Sigmoid colon (tissue), 4 donors: Measurements from ENCODE around the gene PRSS8.

Experiments used
- POLR2AphosphoS5 ChIP-seq, 4 donors: sonication (generic); formaldehyde crosslinking; IDR thresholded peaks; one replicate each; pipeline ENCODE4 v1.6.1; 2017; ENCODE audit warnings: antibody characterized with exemption in 4 of 4
- TF ChIP-seq, protein P1 (sequence below), 4 experiments: fragments of 450-650 bp in 3 of 4; fragments of 200-600 bp in 1 of 4; IDR thresholded peaks; one replicate each; pipeline ENCODE4 v1.5.1; 2016 to 2019; ENCODE audit warnings: antibody characterized with exemption in 4 of 4, mild to moderate bottlenecking in 3 of 4, moderate library complexity in 2 of 4

- TF ChIP-seq, protein P1, sequence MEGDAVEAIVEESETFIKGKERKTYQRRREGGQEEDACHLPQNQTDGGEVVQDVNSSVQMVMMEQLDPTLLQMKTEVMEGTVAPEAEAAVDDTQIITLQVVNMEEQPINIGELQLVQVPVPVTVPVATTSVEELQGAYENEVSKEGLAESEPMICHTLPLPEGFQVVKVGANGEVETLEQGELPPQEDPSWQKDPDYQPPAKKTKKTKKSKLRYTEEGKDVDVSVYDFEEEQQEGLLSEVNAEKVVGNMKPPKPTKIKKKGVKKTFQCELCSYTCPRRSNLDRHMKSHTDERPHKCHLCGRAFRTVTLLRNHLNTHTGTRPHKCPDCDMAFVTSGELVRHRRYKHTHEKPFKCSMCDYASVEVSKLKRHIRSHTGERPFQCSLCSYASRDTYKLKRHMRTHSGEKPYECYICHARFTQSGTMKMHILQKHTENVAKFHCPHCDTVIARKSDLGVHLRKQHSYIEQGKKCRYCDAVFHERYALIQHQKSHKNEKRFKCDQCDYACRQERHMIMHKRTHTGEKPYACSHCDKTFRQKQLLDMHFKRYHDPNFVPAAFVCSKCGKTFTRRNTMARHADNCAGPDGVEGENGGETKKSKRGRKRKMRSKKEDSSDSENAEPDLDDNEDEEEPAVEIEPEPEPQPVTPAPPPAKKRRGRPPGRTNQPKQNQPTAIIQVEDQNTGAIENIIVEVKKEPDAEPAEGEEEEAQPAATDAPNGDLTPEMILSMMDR (IDR thresholded peaks at IDR 0.05), result no peak
- TF ChIP-seq POLR2AphosphoS5 (IDR thresholded peaks at IDR 0.05), result no peak
Observed at GRCh38 chr16:31093132-31093703, 42.3 kb downstream of the PRSS8 start.
